CD4-positive, alpha-beta T cell (primary cell): ENCODE measurements around the gene BABAM2. TPM values are rescaled to one million over a fixed set of nuclear protein-coding genes. Genes with fewer than 3 reads are reported as not detected.

Source experiments
- ATAC-seq: fragments of 200-7000 bp; cut with Tn5 transposase; one replicate; pipeline ENCODE4 v1.10.0; 2022; ENCODE audit warnings: mild to moderate bottlenecking; ENCODE audit not compliant: poor library complexity
- CTCF ChIA-PET: fragments of 350-600 bp; sonication (Branson Sonifier 250); formaldehyde crosslinking; loops from one replicate; lab custom pipeline; 2021; ENCODE audit warnings: antibody characterized with exemption, inconsistent platforms; lab: Charles Lee
- POLR2A ChIA-PET: fragments of 350-600 bp; sonication (Branson Sonifier 250); formaldehyde crosslinking; loops from one replicate; lab custom pipeline; 2021; ENCODE audit warnings: antibody characterized with exemption, inconsistent platforms; lab: Charles Lee
- DNase-seq, 14 experiments: peaks; one replicate each; pipeline ENCODE4 v3.0.0-alpha.2; 2013 to 2020; ENCODE audit warnings: mixed read lengths in 2 of 14
- H3K27ac ChIP-seq, 2 donors: one replicate each; pipeline versions ENCODE4 v1.5.1 to v1.7.0; 2013; ENCODE audit warnings: low read length in 2 of 2, low read depth in 1 of 2, mild to moderate bottlenecking in 1 of 2
- H3K27me3 ChIP-seq, 2 experiments: 1 replicate in 1 of 2; 2 replicates in 1 of 2; pipeline versions ENCODE4 v1.6.1 to v1.7.0; 2013; ENCODE audit warnings: low read length in 2 of 2, control low read depth in 1 of 2, mild to moderate bottlenecking in 1 of 2, moderate library complexity in 1 of 2; ENCODE audit not compliant: insufficient read depth in 2 of 2, control insufficient read depth in 1 of 2
- H3K36me3 ChIP-seq: one replicate; pipeline ENCODE4 v1.6.1; 2013; ENCODE audit warnings: low read length, control low read depth; ENCODE audit not compliant: insufficient read depth
- H3K4me1 ChIP-seq: one replicate; pipeline ENCODE4 v1.6.1; 2013; ENCODE audit warnings: low read length, control low read depth; ENCODE audit not compliant: insufficient read depth
- H3K4me3 ChIP-seq: one replicate; pipeline ENCODE4 v1.5.1; 2013; ENCODE audit warnings: mild to moderate bottlenecking, low read length, moderate library complexity
- H3K9me3 ChIP-seq, 2 experiments: 1 replicate in 1 of 2; 2 replicates in 1 of 2; pipeline versions ENCODE4 v1.6.1 to v1.7.0; 2013; ENCODE audit warnings: low read length in 2 of 2, mild to moderate bottlenecking in 2 of 2, control low read depth in 1 of 2, moderate library complexity in 1 of 2; ENCODE audit not compliant: control insufficient read depth in 1 of 2, insufficient read depth in 1 of 2
- H3K27ac Mint-ChIP-seq: one replicate; pipeline ENCODE4 v1.8.0; 2020; ENCODE audit warnings: mixed read lengths
- H3K27me3 Mint-ChIP-seq: one replicate; pipeline ENCODE4 v1.8.0; 2021; ENCODE audit warnings: mixed read lengths
- H3K36me3 Mint-ChIP-seq: one replicate; pipeline ENCODE4 v1.8.0; 2021; ENCODE audit warnings: low read depth, mixed read lengths
- H3K4me1 Mint-ChIP-seq: one replicate; pipeline ENCODE4 v1.8.0; 2021; ENCODE audit warnings: low read depth, mixed read lengths
- H3K4me3 Mint-ChIP-seq: one replicate; pipeline ENCODE4 v1.8.0; 2020; ENCODE audit warnings: mild to moderate bottlenecking, mixed read lengths
- H3K9me3 Mint-ChIP-seq: one replicate; pipeline ENCODE4 v1.8.0; 2020; ENCODE audit warnings: mixed read lengths
- intact Hi-C, 2 experiments: fragments of 100-400 bp; cut with DNase I in 1 of 2; cut with micrococcal nuclease in 1 of 2; formaldehyde crosslinking; loops; one replicate each; pipeline versions ENCODE4 v1.15.1 to v1.9.0; 2023 to 2025; cut with DNase I, micrococcal nuclease
- total RNA-seq, 174 experiments: library from RNA in 2 of 174; stranded (reverse) in 2 of 174; gene quantifications; one replicate each; pipeline ENCODE4 v1.2.3 and lab custom pipeline; 2021 to 2026
- TF ChIP-seq, protein P1 (sequence below): fragments of 200-600 bp; IDR thresholded peaks from one replicate; pipeline ENCODE4 v1.8.0; 2022; ENCODE audit warnings: antibody characterized with exemption, mild to moderate bottlenecking

Gene BABAM2
- total RNA-seq, 2 experiments from 2014 or later = 29.2 to 32.8 TPM

DNA sequence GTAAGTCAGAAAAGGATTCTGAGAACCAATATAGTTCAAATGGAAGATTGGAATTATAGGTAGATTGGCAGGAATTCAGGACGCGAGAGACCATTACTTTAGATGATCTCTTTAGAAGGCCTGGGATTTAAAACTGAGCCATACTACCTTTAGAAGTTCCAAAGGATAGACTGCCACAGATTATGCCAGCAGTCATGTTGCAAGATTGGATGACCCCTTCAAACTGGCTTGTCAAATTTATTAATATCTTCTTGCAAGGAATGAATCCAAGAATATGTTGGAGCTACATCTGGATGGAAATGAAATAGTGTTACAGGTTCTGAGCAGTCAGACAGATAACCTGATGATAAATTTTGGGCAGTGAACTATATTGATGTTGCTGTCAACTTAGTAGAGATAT, 22.0 kb downstream of the BABAM2 start:
- Mint-ChIP-seq H3K27me3 (no peaks in the 10 kb centered on the region), H3K4me1 (peaks cover 16% of the 10 kb centered on the region), H3K36me3 (peaks cover 42% of the 10 kb centered on the region), H3K27ac (no peak overlapping the region), H3K4me3 (no peak overlapping the region), H3K9me3 (no peaks in the 10 kb centered on the region)
- peaks cover 0 to 4% of the 10 kb centered on the region in 2 experiments for H3K9me3 ChIP-seq
- TF ChIP-seq, protein P1, sequence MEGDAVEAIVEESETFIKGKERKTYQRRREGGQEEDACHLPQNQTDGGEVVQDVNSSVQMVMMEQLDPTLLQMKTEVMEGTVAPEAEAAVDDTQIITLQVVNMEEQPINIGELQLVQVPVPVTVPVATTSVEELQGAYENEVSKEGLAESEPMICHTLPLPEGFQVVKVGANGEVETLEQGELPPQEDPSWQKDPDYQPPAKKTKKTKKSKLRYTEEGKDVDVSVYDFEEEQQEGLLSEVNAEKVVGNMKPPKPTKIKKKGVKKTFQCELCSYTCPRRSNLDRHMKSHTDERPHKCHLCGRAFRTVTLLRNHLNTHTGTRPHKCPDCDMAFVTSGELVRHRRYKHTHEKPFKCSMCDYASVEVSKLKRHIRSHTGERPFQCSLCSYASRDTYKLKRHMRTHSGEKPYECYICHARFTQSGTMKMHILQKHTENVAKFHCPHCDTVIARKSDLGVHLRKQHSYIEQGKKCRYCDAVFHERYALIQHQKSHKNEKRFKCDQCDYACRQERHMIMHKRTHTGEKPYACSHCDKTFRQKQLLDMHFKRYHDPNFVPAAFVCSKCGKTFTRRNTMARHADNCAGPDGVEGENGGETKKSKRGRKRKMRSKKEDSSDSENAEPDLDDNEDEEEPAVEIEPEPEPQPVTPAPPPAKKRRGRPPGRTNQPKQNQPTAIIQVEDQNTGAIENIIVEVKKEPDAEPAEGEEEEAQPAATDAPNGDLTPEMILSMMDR = no peak
- H3K4me3 ChIP-seq = no peak overlapping the region
- H3K4me1 ChIP-seq = no peaks in the 10 kb centered on the region
- no peaks in the 10 kb centered on the region for H3K36me3 ChIP-seq
- no peaks in the 10 kb centered on the region for H3K27me3 ChIP-seq
- no peak for DNase-seq
- no peak for ATAC-seq
- ChIA-PET POLR2A (interaction anchor here (0.6 kb wide), 1 partner anchor 215 kb away, joined by 3 read pairs; no protein-coding TSS in a partner anchor), CTCF (interaction anchor here (1.2 kb wide), 1 partner anchor 8 kb away, joined by 3 read pairs; no protein-coding TSS in a partner anchor)
- H3K27ac ChIP-seq = no peak overlapping the region
- intact Hi-C loops = no loop called here

DNA sequence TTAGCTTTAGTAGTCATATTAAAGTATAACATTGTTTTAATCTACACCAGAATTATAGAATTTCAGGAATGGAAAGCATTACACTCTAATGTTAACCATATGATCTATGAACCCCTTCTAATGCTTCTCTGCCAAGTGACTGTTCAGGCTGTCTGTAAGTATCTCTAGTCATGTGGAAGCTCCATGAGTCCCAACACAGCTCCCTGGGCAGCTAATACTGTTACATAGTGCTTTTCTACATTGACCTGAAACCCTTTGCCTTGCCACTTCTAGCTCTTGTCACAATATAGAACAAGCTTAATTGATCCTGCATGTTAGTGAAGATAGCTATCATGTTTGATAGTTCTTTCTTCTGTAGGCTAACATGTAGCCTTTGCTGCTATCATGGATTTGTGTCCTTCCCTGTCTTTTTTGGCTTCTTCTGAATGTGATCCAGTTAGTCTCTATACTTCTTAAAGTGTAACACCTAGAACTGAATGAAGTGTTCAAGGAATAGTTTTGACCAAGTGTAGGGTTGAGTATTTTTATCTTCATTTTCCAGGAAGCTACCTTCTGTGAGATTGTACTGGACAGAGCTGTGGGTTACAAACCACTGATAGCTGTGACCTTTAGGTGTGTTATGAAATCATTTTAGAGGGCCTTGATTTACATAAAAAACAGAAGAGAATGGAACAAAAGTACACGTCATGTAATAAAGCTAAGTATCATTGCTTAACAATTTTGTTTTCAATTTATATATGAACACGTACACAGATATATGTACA, 23.7 kb downstream of the BABAM2 start:
- ChIA-PET POLR2A (interaction anchor here (0.5 to 1.1 kb wide), 2 partner anchors 250 to 372 kb away, joined by 3 to 5 read pairs; partner anchors contain the start of genes SLC4A1AP and SUPT7L), CTCF (interaction anchor here (1.2 kb wide), 1 partner anchor 12 kb away, joined by 3 read pairs; no protein-coding TSS in a partner anchor)
- peaks cover 41% of the 10 kb centered on the region for H3K36me3 Mint-ChIP-seq
- no peak overlapping the region for H3K27ac Mint-ChIP-seq
- DNase-seq (no peak), ATAC-seq (no peak)
- Histone ChIP-seq H3K4me1 (no peaks in the 10 kb centered on the region), H3K27ac (no peak overlapping the region), H3K27me3 (no peaks in the 10 kb centered on the region), H3K4me3 (no peak overlapping the region), H3K9me3 (peaks cover 0 to 4% of the 10 kb centered on the region in 2 experiments), H3K36me3 (no peaks in the 10 kb centered on the region)
- no peak overlapping the region for H3K4me3 Mint-ChIP-seq
- TF ChIP-seq, protein P1 = no peak
- H3K9me3 Mint-ChIP-seq = no peaks in the 10 kb centered on the region
- peaks cover 24% of the 10 kb centered on the region for H3K4me1 Mint-ChIP-seq
- H3K27me3 Mint-ChIP-seq = no peaks in the 10 kb centered on the region
- intact Hi-C loops = no loop called here

DNA sequence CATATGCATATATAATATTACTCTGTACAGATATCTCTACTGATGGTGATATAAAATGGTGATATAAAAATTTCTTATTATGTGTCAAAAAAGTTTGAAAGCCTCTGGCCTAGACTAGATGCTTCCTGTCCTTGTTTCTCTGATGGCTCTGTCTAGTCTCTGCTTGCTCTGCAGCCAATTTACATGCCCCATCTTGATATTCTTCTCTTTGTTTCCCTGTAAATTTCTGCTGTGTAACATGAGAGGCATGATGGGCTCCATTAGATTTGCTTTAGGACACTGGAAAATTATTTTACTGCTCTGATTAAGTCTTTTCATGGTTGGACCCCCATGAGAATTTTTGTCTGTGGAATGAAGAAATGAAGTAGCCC, 24.3 kb downstream of the BABAM2 start:
- ATAC-seq (no peak), DNase-seq (no peak)
- Mint-ChIP-seq H3K27me3 (no peaks in the 10 kb centered on the region), H3K36me3 (peaks cover 41% of the 10 kb centered on the region), H3K4me1 (peaks cover 29% of the 10 kb centered on the region), H3K9me3 (no peaks in the 10 kb centered on the region), H3K4me3 (no peak overlapping the region), H3K27ac (no peak overlapping the region)
- Histone ChIP-seq H3K27me3 (no peaks in the 10 kb centered on the region), H3K27ac (no peak overlapping the region), H3K36me3 (no peaks in the 10 kb centered on the region), H3K4me1 (no peaks in the 10 kb centered on the region), H3K9me3 (peaks cover 0 to 4% of the 10 kb centered on the region in 2 experiments), H3K4me3 (no peak overlapping the region)
- TF ChIP-seq, protein P1 = no peak
- ChIA-PET POLR2A (interaction anchor here (1.1 kb wide), 1 partner anchor 251 kb away, joined by 3 read pairs; the partner anchor contains the start of genes SLC4A1AP and SUPT7L), CTCF (interaction anchor here (1.2 kb wide), 1 partner anchor 12 kb away, joined by 3 read pairs; no protein-coding TSS in a partner anchor)
- intact Hi-C loops = no loop called here
